H1 (cell line): ENCODE data around the gene ARMC6. TPM values are rescaled to one million over a fixed set of nuclear protein-coding genes. Genes with fewer than 3 reads are reported as not detected.

ENCODE experiments used
- BCL11A ChIP-seq, 2 experiments: IDR thresholded peaks; one replicate each; pipeline ENCODE4 v1.6.1; 2011; ENCODE audit warnings: low read depth in 2 of 2, low read length in 2 of 2, mild to moderate bottlenecking in 2 of 2
- CBX8 ChIP-seq: fragments of 300-800, 300-1000 bp; sonication (generic); IDR thresholded peaks from 2 replicates; pipeline ENCODE4 v1.7.1; 2016; ENCODE audit warnings: low read depth, low read length, borderline replicate concordance
- RNF2 ChIP-seq: fragments of 200-900, 300-1000 bp; sonication (generic); IDR thresholded peaks from 2 replicates; pipeline ENCODE4 v1.7.1; 2016; ENCODE audit warnings: borderline replicate concordance, low read depth, mild to moderate bottlenecking, antibody characterized with exemption, low read length; ENCODE audit not compliant: poor library complexity, severe bottlenecking; ENCODE audit errors: missing control alignments
- polyA plus RNA-seq, 7 experiments: library from polyadenylated mRNA; depleted of rRNA in 3 of 7; stranded (reverse) in 5 of 7; unstranded in 2 of 7; fragments of >200 nt in 5 of 7; fragments of 200-250 nt in 2 of 7; gene quantifications; 1 replicate in 5 of 7; 2 replicates in 1 of 7; 4 replicates in 1 of 7; pipeline versions ENCODE4 v1.2.1 to v1.2.3, GENCODE V29; 2011 to 2013; ENCODE audit warnings: missing spikeins in 2 of 7, mixed read lengths in 2 of 7
- total RNA-seq: library from RNA; stranded (reverse); fragmentation: NEBNext Ultra II Directional; extraction: Animal tissue kit (Norgen Biotek cat#: 25700); gene quantifications from 2 replicates; pipeline ENCODE4 v1.2.1, GENCODE V29; 2021

Gene ARMC6
- total and polyA plus RNA-seq, 2 of the 8 experiments (the other 6 are each of a cell fraction or from before 2014, with no cell fraction given), result 67.1 to 68.3 TPM

GRCh38 chr19:19054315-19054938 is 21.0 kb downstream of the ARMC6 start (continued):
- TF ChIP-seq BCL11A (IDR thresholded peaks at IDR 0.05; ENCODE audit: low read depth in 2 of 2, low read length in 2 of 2), result no peak
- TF ChIP-seq RNF2, result no peak
- no peak for TF ChIP-seq CBX8
